Stimulated activated CD4-positive, alpha-beta T cell treated with anti-CD3 and anti-CD28 coated beads, Interleukin-12 subunit alpha, Interleukin-12 subunit beta, amount 100 ng/mL, for 4 hours (primary cell): ENCODE data around the gene GABRG3.

Experiments used
- DNase-seq: peaks from one replicate; pipeline ENCODE4 v3.0.0-alpha.2; 2020

Gene GABRG3

DNA sequence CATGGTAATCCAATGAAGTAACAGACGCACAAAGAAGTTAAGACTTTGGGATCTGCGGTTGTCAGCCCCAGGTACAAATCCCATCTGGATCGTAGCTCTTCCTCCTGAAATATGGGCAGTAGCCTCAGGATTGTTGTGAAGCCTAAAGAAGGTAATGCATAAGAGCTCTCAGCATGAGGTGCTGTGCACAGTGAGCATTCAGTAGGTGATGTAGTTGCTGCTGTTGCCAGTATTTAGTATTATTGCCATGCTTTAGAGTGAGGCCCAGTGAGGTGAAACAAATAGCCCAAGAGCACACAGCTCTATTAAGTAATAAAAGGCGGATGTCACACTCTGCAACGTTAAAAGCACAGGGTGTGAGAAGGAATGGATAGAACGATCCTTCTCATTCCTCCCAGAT lies 225.7 kb downstream of the GABRG3 start:
- no peak for DNase-seq

DNA sequence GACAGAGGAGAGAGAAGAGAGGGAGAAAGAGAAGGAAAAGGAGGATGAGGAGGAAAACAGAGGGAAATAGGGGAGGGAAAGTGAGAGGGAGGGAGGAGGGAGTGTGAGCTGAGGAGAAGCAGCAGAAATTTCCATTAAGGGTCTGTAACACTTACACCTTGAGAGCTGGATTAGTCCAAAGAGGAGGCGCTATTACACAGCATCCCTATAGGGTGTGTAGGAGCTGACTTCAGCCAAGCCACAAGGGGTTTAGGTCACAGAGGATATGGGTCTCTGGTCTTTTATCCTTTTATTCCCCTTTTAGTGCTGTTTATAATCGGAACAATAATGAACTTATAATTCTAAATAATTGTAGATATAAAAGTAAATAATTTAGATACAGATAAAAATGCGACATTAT lies 230.4 kb downstream of the GABRG3 start:
- DNase-seq = no peak

GRCh38 chr15:27210176-27210575 lies 239.2 kb downstream of the GABRG3 start:
- no peak for DNase-seq

DNA sequence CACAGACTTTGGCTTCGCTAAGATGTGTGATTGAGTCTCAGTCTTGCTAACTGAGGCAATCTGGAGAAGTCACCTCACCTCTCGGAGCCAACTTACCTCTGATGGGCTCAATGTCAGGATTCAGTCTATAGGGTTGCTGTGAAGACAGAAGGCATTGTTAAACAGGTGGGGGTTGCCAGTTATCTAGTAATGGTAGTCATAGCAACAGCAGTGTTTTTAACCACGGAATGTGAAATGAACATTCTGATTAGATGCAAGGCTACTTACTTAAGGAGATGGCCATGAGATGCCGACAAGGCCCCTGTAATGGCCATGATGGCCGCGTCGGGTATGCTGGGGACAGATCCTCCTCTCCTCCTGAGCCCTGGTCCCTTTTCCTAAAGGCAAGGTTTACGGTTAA lies 243.1 kb downstream of the GABRG3 start:
- no peak for DNase-seq

DNA sequence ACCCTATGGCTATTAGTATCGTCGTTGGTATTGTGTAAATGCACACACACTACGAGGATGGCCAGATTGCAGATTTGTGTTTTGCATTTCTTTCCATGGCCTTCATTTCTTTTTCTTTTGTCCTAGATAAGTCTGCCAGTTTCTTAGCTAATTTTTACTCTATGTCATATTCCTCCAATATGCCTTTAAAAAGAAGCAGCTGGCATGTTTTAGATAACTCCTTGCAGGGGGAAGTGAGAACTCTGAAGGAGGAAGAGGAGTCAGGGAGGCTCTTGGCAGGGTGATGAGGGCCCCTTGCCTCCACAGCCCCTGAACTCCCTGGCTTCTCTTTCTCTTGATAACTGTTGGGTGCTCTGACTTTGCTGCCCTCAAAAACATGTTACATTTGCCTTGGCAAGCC lies 244.0 kb downstream of the GABRG3 start:
- no peak for DNase-seq

GRCh38 chr15:27218426-27218825 lies 247.4 kb downstream of the GABRG3 start:
- DNase-seq = no peak

DNA sequence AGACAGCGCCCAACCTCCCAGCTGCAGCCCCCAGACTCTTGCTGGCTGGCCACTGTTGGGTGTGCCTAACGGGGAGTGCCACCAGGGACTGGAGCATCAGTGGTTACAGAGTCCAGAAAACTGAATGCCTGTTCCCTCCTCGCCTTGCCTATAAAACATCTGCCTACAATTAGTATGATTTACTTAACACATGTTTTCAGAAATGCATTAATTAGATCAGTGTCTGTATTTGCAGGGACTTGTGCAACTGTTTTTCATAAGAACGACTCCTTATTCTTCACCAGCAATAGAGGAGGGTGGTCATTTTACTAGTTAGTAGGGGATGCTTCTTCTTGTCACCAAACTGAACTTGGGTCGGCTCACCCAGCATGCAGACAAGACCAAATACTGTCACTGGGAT lies 248.7 kb downstream of the GABRG3 start:
- DNase-seq = no peak

DNA sequence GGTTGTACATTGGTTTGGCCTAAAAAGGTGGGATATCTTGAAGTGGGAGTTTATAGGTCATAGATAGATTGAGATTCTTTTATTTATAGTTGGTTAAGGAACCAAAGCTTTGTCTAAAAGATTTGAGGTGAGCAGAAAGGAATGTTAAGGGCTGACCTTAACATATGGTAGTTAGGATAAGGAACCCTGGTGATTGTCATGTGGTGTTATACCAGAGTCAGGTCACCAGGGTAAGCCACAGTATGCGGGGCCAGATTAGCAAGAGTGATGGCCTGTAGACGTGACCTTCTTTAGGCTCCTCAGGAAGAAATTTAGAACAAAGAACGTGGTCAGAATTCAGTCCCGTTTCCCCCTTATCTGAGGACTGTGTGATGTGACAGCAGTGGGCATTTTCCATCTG lies 249.2 kb downstream of the GABRG3 start:
- DNase-seq = no peak

GRCh38 chr15:27222479-27222878 lies 251.5 kb downstream of the GABRG3 start:
- no peak for DNase-seq

DNA sequence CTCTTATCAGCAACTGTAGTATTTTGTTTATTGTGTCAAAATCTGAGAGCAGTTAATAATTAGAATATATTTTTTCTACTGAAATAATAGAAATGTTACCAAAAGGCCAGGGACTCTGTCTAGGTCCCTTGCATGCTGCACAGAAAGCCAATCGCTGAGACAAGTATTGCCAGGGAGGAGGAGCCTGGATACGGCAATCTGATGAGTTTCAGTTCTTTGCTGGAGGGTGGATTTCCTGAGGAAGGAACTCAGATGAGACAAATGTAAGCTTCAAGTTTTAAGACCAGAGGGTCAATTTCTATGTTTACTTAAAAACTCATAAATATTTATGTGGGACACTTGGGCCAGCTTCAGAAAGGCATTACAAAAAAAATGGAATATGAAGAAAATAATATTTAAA lies 252.2 kb downstream of the GABRG3 start:
- DNase-seq = no peak

- no peak for DNase-seq
Observed at GRCh38 chr15:27231811-27232210, 260.8 kb downstream of the GABRG3 start.

GRCh38 chr15:27232876-27233275 lies 261.9 kb downstream of the GABRG3 start:
- no peak for DNase-seq

DNA sequence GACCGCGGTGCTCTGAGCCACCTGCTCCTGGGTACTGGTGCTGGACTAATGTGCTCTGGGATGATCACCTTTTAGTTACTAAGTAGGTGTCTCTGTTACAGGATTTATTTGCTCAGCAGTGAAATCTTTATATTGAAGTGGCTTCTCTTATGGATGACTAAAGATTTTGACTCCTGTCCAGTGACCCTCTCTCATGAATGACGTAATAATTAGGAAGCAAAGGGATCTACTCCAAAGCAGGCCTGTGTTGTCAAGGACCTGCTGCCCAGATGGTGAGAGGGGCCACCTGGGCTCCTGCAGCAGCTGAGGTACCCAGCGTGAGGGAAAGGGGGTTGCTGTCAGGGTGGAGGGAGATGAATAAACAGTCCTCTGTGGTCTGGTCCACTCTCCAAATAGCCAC lies 263.6 kb downstream of the GABRG3 start:
- DNase-seq = no peak

- DNase-seq = no peak
Observed at GRCh38 chr15:27235161-27235560, 264.2 kb downstream of the GABRG3 start.

DNA sequence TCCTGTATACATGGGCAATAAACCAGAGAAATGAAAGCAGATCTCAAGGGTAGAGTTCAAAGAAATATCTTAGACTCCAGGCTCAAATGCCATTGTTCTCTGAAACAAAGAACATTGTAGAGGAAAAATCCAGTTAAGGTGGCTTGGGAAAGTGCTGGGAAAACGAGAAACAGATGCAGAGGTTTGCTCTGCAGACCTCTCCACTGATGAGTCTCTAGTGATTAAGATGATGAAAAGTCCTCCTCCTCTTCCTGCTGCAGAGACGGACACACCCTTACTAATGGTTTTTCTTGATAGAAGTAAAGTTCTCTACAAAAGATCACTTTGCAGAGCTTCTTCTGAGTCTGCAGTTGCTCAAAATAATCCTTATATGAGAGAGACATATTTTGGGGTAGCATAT lies 264.7 kb downstream of the GABRG3 start:
- no peak for DNase-seq

DNA sequence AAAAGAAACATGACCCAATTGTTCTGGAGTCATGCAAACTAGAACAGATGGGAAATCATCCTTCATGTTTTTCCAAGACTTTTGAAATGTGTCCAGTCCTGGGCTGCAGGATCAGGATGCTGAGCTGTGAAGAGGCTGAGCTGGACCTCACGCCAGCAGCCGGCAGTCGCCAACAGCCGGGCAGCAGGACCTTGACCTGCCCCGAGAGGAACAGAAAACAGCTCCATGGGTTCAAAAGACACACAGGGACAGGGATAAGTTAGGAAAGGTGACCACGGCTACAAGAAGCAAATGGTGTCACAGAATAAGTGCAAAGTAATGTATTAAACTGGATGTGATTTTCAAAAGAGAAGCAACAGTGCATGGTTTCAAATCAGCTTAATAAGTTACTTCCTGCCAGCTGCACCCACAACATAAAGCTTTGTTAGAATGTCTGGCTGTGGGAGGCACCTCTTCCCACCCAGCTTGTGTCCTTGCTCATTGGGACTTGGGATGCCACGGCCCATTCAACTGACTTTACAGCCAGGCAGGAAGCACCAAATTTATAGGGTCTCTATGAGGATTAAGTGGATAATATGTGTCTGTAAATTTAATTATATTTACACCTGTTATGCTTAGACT lies 266.4 kb downstream of the GABRG3 start:
- DNase-seq = no peak

GRCh38 chr15:27238209-27238608 lies 267.2 kb downstream of the GABRG3 start:
- DNase-seq = no peak

DNA sequence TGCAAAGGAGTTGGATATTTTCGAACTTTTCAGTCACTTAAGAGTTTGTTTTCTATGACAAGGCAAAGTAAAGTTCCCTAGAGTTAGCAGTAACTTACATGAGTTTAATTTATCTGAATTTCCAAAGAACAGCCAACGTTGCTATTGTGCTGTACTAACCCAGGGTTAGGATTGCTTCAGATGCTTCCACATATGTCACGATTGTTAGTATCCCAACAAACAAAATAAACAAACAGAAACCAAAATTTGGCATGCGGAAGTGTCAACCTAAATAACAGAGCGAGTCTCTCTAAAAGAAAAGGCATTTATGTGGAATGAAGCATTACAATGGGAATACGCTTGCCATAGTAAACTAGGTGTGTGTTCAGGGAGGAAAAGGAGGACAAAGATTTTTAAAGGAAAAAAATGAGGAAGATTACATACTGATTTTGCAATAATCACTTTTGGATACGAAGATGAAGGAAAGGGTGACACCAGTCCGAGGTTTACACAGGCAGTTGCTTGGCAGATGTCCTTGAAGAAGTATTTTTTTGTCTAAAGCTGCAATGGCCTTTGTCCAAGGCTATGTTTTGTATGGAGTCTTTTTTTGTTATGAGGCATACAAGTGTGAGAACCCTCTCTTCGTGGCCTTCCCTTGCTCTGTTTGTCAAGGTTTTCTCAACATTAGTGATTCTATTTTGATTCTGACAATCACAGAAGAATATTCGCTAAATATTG lies 267.9 kb downstream of the GABRG3 start:
- no peak for DNase-seq

GRCh38 chr15:27241943-27242342 lies 271.0 kb downstream of the GABRG3 start:
- no peak for DNase-seq

GRCh38 chr15:27244047-27244446 lies 273.1 kb downstream of the GABRG3 start:
- no peak for DNase-seq

DNA sequence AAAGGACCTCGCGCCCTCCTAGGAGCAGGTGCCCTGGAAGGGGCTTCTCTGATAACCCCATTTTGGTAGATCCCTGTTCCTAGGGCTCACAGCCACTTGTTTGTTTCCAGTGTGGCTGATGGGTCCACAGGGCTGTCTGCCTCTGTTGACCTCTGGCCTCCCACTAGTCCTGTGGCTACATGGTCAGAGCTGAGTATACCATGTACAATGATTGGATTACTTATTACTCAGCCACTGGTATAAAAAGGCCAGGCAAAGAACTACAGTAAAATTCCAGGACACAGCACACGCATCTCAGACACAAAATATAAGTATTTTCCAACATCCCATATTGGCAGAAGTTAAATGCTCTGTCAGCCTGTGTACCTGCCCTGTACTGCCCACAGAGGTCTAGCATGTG lies 277.3 kb downstream of the GABRG3 start:
- DNase-seq = no peak

- DNase-seq = no peak
Observed at GRCh38 chr15:27249046-27249759, 278.2 kb downstream of the GABRG3 start.

GRCh38 chr15:27249760-27250109 lies 278.8 kb downstream of the GABRG3 start:
- DNase-seq = no peak

- DNase-seq = no peak
Observed at GRCh38 chr15:27250223-27250622, 279.2 kb downstream of the GABRG3 start.
